GM19023 (cell line): ENCODE data around the gene ERMAP.
"Not testable (repeated sequence)": the region's sequence is repeated elsewhere in the genome, so short reads cannot be mapped to it uniquely, and the experiment has no call there.

ENCODE experiments used
- ATAC-seq: cut with Tn5 transposase; IDR thresholded peaks from one replicate; pipeline ENCODE4 v1.9.1; 2021; ENCODE audit warnings: mild to moderate bottlenecking, moderate library complexity; ENCODE audit not compliant: unreplicated experiment

The ERMAP gene

GRCh38 chr1:42844592-42845140 lies 27.7 kb downstream of the ERMAP start:
- no peak for ATAC-seq

DNA sequence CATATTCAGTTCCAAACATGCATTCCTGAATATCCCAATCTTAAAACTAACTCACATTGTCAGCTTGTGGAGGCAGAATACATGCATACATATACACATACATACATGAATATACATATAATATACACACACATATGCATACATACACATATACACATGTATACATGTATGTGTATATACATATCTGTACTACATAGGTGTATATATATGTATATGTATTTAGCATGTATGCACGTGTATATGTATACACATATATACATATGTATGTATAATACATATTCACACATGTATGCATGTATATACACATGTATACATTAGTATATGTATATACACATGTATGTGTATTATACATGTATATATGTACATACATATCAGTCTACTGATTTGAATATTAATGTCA lies 28.3 kb downstream of the ERMAP start:
- ATAC-seq: no peak

- ATAC-seq: peak; percentile 23
Observed at GRCh38 chr1:42845866-42846256, 28.9 kb downstream of the ERMAP start.

GRCh38 chr1:42846257-42847110 lies 29.6 kb downstream of the ERMAP start, which contains the start of gene ZNF691:
Gene ZNF691, plus strand, starts transcription at chr1:42846613. Its CDS starts 3,046 bp downstream, at chr1:42849659.
- ATAC-seq: peak; percentile 90

DNA sequence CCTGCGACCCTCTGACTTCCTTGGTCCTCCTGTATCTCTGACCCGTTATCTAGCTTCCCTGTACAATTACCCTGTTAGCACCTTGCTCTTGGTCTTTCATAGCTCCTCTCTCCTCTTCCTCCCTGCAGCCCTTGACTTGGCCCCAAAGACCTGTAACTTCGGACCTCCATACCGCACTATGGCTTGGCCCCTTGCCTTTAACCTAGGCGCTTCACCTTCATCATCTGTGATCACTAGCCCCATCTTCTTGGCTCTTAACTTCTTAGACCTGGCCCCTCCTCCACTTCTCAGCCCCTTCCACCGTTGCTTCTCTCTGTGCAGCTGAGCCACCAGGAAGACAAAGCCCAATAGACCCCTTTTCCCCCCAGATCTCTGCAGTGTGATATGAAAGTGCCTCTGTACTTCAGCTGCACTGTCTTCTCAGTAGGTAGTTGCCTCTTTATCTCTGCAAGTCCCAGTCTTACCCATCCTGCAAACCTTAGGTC lies 30.2 kb downstream of the ERMAP start:
- no peak for ATAC-seq

- no peak for ATAC-seq
Observed at GRCh38 chr1:42847721-42848460, 31.0 kb downstream of the ERMAP start.

DNA sequence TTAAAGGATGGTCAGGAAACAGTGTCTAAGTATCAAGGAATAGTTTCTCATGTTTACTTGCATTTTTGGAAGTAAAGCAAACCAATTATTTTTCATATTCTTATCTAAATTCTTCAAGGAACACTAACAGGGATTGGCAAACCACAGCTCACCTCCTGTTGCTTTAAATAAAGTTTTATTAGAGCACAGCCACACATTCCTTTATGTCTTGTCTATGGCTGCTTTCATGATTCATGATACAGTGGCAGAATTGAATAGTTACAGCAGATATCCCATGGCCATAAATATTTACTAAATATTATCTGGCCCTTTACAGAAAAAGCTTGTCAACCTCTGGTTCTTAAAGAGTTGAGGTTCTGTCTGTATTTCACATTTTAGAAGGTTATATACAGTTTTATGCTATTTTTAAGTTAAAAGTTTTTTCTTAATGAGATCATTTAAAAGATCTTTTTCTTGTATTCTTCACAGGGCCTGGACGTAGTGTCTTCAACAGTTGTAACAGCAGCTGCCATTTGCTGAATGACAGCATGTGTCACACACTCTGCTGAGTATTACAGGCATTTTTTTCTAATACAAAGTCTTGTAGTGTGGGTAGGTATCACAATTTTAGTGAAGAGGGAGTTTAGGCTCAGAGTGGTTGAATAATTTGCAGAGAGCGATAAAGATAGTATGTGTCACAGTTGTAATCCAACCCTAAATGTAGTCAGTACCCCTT lies 32.1 kb downstream of the ERMAP start:
- no peak for ATAC-seq

GRCh38 chr1:42849944-42850343 lies 33.0 kb downstream of the ERMAP start:
- no peak for ATAC-seq

DNA sequence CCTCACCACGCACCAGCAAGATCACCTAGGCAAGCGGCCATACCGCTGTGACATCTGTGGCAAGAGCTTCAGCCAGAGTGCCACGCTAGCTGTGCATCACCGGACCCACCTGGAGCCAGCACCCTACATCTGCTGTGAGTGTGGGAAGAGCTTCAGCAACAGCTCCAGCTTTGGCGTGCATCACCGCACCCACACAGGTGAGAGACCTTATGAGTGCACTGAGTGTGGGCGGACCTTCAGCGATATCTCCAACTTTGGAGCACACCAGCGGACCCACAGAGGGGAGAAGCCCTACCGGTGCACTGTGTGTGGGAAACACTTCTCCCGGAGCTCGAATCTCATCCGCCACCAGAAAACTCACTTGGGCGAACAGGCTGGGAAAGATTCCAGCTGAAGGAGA lies 34.5 kb downstream of the ERMAP start:
- no peak for ATAC-seq

GRCh38 chr1:42851960-42852607 lies 35.2 kb downstream of the ERMAP start:
- no peak for ATAC-seq

DNA sequence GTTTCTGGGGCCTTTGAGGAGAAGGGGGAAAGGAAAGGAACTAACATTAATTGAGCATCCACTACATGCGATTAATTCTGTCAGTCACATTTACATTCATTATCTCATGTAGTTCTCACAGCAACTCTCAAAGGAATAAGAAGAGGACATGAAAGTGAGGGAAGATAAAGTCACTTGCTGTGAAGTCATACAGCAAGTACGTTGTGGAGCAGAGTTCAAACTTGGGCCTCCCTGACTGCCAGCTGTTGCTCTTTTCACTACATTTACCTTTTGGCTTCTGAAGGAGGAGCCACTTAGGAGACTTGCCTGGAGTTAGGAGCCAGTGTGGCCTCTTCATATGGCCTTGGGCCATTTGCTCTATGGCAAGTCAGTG lies 35.7 kb downstream of the ERMAP start:
- no peak for ATAC-seq

GRCh38 chr1:42853116-42853884 lies 36.4 kb downstream of the ERMAP start:
- no peak for ATAC-seq

GRCh38 chr1:42856554-42856953 lies 39.6 kb downstream of the ERMAP start:
- ATAC-seq: not testable (repeated sequence)

DNA sequence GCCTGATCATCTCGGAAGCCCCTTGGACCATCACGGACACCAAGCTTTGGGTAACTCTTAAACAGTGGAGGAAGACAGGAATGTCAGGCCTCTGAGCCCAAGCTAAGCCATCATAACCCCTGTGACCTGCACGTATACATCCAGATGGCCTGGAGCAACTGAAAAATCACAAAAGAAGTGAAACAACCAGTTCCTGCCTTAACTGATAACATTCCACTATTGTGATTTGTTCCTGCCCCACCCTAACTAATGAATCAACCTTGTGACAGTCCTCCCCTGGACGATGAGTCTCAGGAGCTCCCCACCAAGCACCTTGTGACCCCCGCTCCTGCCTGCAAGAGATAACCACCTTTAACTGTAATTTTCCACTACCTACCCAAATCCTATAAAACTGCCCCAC lies 42.4 kb downstream of the ERMAP start:
- not testable (repeated sequence) for ATAC-seq

DNA sequence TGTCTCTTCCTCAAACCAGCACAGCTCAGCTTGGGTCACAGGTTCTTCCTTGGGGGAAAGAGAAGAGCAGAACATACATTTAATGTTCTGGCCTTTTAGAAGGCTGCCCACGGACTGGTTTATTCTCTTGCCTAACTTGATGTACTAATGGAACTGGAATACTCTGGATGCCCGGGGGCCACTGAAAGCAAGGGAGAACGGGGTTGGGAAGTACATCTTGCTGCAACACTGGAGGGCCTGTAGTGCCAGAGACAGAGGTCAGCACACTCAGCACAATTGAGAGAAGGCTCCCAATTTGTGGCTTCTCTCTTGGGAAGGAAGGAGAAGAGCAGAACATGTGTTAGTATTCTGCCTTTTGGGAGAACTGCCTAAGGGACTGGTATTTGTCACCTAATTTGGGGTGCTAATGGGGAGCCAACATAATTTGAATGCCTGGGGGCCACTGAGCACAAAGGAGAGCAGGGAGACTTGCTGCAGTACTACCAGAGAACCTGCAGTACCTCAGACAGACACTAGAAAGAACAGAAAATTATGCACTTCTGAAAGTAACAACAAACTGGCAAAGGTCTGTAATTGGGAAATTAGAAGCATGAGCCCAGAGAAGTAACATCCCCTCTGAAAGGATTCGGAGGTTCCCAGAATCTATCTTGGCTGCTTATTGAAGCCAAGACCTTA lies 43.6 kb downstream of the ERMAP start:
- no peak for ATAC-seq

- ATAC-seq: no peak
Observed at GRCh38 chr1:42861014-42861399, 44.1 kb downstream of the ERMAP start.

GRCh38 chr1:42866549-42866948 lies 49.6 kb downstream of the ERMAP start:
- no peak for ATAC-seq

DNA sequence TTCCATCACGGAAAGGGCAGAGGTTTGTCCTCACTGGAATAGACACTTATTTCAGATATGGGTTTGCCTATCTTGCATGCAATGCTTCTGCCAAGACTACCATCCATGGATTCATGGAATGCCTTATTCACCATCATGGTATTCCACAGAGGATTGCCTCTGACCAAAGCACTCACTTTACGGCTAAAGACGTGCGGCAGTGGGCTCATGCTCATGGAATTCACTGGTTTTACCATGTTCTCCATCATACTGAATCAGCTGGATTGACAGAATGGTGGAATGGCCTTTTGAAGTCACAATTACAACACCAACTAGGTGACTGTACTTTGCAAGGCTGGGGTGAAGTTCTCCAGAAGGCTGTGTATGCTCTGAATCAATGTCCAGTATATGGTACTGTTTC lies 51.5 kb downstream of the ERMAP start:
- ATAC-seq: not testable (repeated sequence)

DNA sequence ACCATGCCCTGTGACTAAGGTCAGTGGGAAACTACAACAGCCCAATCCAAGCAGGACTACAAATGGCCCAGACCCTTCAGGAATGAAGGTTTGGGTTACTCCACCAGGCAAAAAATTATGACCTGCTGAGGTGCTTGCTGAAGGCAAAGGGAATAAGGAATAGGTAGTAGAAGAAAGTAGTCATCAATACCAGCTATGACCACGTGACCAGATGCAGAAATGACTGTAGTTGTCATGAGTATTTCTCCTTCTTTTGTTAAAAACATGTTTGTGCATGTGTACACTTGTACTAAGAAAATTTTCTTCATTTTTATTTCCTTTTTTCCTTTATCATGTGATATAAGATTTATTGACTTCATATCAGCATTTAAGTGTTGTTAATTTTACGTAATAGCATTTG lies 52.3 kb downstream of the ERMAP start:
- ATAC-seq: not testable (repeated sequence)
